HepG2 (cell line): ENCODE results near the gene CENPB. TPM values are rescaled to one million over a fixed set of nuclear protein-coding genes. Genes with fewer than 3 reads are reported as not detected.

Experiments
- CENPT ChIP-seq: sonication (generic); formaldehyde crosslinking; IDR thresholded peaks from 2 replicates; pipeline ENCODE4 v1.8.0; 2022; ENCODE audit warnings: low read depth, mild to moderate bottlenecking, moderate library complexity, missing genetic modification reagents
- DR1 ChIP-seq: sonication (generic); formaldehyde crosslinking; IDR thresholded peaks from 2 replicates; pipeline ENCODE4 v1.8.0; 2021; ENCODE audit warnings: mild to moderate bottlenecking, missing genetic modification reagents, inconsistent platforms
- FOXM1 ChIP-seq: sonication (generic); formaldehyde crosslinking; IDR thresholded peaks from 2 replicates; pipeline ENCODE4 v1.5.0; 2020; ENCODE audit warnings: missing genetic modification reagents
- HNRNPK ChIP-seq: fragments of 200-400 bp; formaldehyde crosslinking; IDR thresholded peaks from 2 replicates; pipeline ENCODE4 v1.6.1; 2018; ENCODE audit warnings: low read length, low read depth, moderate library complexity, mild to moderate bottlenecking; ENCODE audit not compliant: poor library complexity, severe bottlenecking
- KLF11 ChIP-seq: IDR thresholded peaks from 2 replicates; pipeline ENCODE4 v1.6.1; 2016; ENCODE audit warnings: missing compliant biosample characterization
- NKX3-1 ChIP-seq: sonication (generic); formaldehyde crosslinking; IDR thresholded peaks from 2 replicates; pipeline ENCODE4 v1.5.0; 2020; ENCODE audit warnings: missing genetic modification reagents
- PAXIP1 ChIP-seq: sonication (generic); formaldehyde crosslinking; conservative IDR thresholded peaks from 2 replicates; pipeline ENCODE4 v1.4.0; 2020; ENCODE audit warnings: mild to moderate bottlenecking, missing genetic modification reagents, moderate library complexity
- POGZ ChIP-seq: sonication (generic); formaldehyde crosslinking; IDR thresholded peaks from 2 replicates; pipeline ENCODE4 v1.4.0; 2020; ENCODE audit warnings: mild to moderate bottlenecking, missing genetic modification reagents
- PPARG ChIP-seq: conservative IDR thresholded peaks from 2 replicates; pipeline ENCODE4 v1.6.1; 2016; ENCODE audit warnings: missing biosample characterization, missing genetic modification reagents
- RORA ChIP-seq: sonication (generic); formaldehyde crosslinking; IDR thresholded peaks from 2 replicates; pipeline ENCODE4 v1.5.0; 2020; ENCODE audit warnings: mild to moderate bottlenecking, missing genetic modification reagents, moderate library complexity
- SIN3B ChIP-seq: fragments of 150-350 bp; IDR thresholded peaks from 2 replicates; pipeline ENCODE4 v1.6.1; 2014; ENCODE audit warnings: low read length
- YEATS4 ChIP-seq: sonication (generic); formaldehyde crosslinking; IDR thresholded peaks from 2 replicates; pipeline ENCODE4 v1.4.0; 2020; ENCODE audit warnings: missing genetic modification reagents, borderline replicate concordance
- ZNF282 ChIP-seq: fragments of 450-650 bp; IDR thresholded peaks from 2 replicates; pipeline ENCODE4 v1.6.1; 2018; ENCODE audit not compliant: partially characterized antibody
- ZNF317 ChIP-seq: sonication (generic); formaldehyde crosslinking; IDR thresholded peaks from 2 replicates; pipeline ENCODE4 v1.5.0; 2020; ENCODE audit warnings: mild to moderate bottlenecking, missing genetic modification reagents
- ZNF460 ChIP-seq: sonication (generic); formaldehyde crosslinking; IDR thresholded peaks from 2 replicates; pipeline ENCODE4 v1.5.1; 2020; ENCODE audit warnings: missing genetic modification reagents, mild to moderate bottlenecking, borderline replicate concordance
- ZNF609 ChIP-seq: sonication (generic); formaldehyde crosslinking; IDR thresholded peaks from 2 replicates; pipeline ENCODE4 v1.4.0; 2020; ENCODE audit warnings: mild to moderate bottlenecking, missing genetic modification reagents, borderline replicate concordance
- ZNF766 ChIP-seq: sonication (generic); formaldehyde crosslinking; IDR thresholded peaks from 2 replicates; pipeline ENCODE4 v1.5.0; 2020; ENCODE audit warnings: missing genetic modification reagents, borderline replicate concordance
- polyA plus RNA-seq, 8 experiments: library from polyadenylated mRNA; depleted of rRNA in 3 of 8; stranded (reverse) in 7 of 8; unstranded in 1 of 8; fragments of >200 nt; fragmentation: Illumina TruSeq in 4 of 8; extraction: Trizol in 4 of 8; gene quantifications; 2 replicates each; pipeline versions ENCODE4 v1.2.1 to v1.2.3, GENCODE V29; 2011 to 2016; ENCODE audit warnings: low read depth in 4 of 8, missing spikeins in 1 of 8, mixed read lengths in 1 of 8; ENCODE audit not compliant: insufficient read depth in 1 of 8
- total RNA-seq, 5 experiments: library from RNA; depleted of rRNA; stranded (reverse); fragments of >200 nt; fragmentation: Illumina TruSeq; extraction: Trizol; gene quantifications; 2 replicates each; pipeline ENCODE4 v1.2.3, GENCODE V29; 2016; ENCODE audit warnings: low read depth in 1 of 5
- TF ChIP-seq, protein P1 (sequence below): sonication (generic); formaldehyde crosslinking; IDR thresholded peaks from 2 replicates; pipeline ENCODE4 v1.4.0; 2020; ENCODE audit warnings: missing genetic modification reagents, borderline replicate concordance

CENPB gene
- total and polyA plus RNA-seq, 2 of the 13 experiments (the other 11 are each of a cell fraction or from before 2014, with no cell fraction given): 10.4 to 54.5 TPM

- peak; percentile 88 for TF ChIP-seq HNRNPK
- TF ChIP-seq ZNF282: no peak
- peak; percentile 100 for TF ChIP-seq YEATS4 (CRISPR knock-in tag)
- TF ChIP-seq ZNF460 (CRISPR knock-in tag): peak; percentile 4; the same call in 1 of the 2 replicates
- peak; percentile 75 for TF ChIP-seq ZNF609
- TF ChIP-seq DR1 (CRISPR knock-in tag): peak; percentile 80; the same call in 1 of the 2 replicates
- peak; percentile 85 for TF ChIP-seq SIN3B
- TF ChIP-seq FOXM1 (CRISPR knock-in tag): peak; percentile 78; the same call in 1 of the 2 replicates
- peak; percentile 90; the same call in 1 of the 2 replicates for TF ChIP-seq ZNF317 (CRISPR knock-in tag)
- TF ChIP-seq, protein P1, sequence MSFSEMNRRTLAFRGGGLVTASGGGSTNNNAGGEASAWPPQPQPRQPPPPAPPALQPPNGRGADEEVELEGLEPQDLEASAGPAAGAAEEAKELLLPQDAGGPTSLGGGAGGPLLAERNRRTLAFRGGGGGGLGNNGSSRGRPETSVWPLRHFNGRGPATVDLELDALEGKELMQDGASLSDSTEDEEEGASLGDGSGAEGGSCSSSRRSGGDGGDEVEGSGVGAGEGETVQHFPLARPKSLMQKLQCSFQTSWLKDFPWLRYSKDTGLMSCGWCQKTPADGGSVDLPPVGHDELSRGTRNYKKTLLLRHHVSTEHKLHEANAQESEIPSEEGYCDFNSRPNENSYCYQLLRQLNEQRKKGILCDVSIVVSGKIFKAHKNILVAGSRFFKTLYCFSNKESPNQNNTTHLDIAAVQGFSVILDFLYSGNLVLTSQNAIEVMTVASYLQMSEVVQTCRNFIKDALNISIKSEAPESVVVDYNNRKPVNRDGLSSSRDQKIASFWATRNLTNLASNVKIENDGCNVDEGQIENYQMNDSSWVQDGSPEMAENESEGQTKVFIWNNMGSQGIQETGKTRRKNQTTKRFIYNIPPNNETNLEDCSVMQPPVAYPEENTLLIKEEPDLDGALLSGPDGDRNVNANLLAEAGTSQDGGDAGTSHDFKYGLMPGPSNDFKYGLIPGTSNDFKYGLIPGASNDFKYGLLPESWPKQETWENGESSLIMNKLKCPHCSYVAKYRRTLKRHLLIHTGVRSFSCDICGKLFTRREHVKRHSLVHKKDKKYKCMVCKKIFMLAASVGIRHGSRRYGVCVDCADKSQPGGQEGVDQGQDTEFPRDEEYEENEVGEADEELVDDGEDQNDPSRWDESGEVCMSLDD: peak; percentile 77
- peak; percentile 66 for TF ChIP-seq PAXIP1 (CRISPR knock-in tag)
- TF ChIP-seq CENPT (CRISPR knock-in tag): peak; percentile 97
- TF ChIP-seq RORA: no peak; the same call in 1 of the 2 replicates
- peak; percentile 97 for TF ChIP-seq NKX3-1 (CRISPR knock-in tag)
- peak; percentile 65 for TF ChIP-seq PPARG (CRISPR knock-in tag)
- peak; percentile 93 for TF ChIP-seq KLF11 (CRISPR knock-in tag)
- peak; percentile 96 for TF ChIP-seq POGZ (CRISPR knock-in tag)
- TF ChIP-seq ZNF766 (CRISPR knock-in tag): peak; percentile 99
Observed at GRCh38 chr20:3820048-3820900, 33.7 kb upstream of the CENPB start, which contains the start of gene AP5S1 (continued).
